H1 (cell line): ENCODE measurements around the gene INHBC. TPM values are rescaled to one million over a fixed set of nuclear protein-coding genes. Genes with fewer than 3 reads are reported as not detected.

Source experiments
- CTCF ChIA-PET: fragments of 300-600 bp; sonication (Branson Sonifier 250); formaldehyde crosslinking; loops from one replicate; lab custom pipeline; 2021; ENCODE audit not compliant: partially characterized antibody; lab: Charles Lee
- POLR2A ChIA-PET: fragments of 300-600 bp; sonication (Branson Sonifier 250); formaldehyde crosslinking; loops from one replicate; lab custom pipeline; 2021; ENCODE audit warnings: inconsistent platforms; ENCODE audit not compliant: partially characterized antibody; lab: Charles Lee
- DNase-seq, 2 experiments: peaks; one replicate each; pipeline versions ENCODE4 v3.0.0 to v3.0.0-alpha.2; 2010 to 2022; ENCODE audit warnings: low spot score in 2 of 2, low read depth in 1 of 2, mixed read lengths in 1 of 2
- FAIRE-seq: peaks from 2 replicates; lab custom pipeline; 2011; peaks lifted over from hg19 to GRCh38; lab: Jason Lieb, UNC
- H2AFZ ChIP-seq: 2 replicates; pipeline ENCODE4 v1.8.1; 2012; ENCODE audit warnings: low read length, inconsistent platforms
- H2AK5ac ChIP-seq: 2 replicates; pipeline ENCODE4 v1.6.1; 2013; ENCODE audit warnings: low read depth, low read length
- H2BK120ac ChIP-seq: replicated peaks from 2 replicates; pipeline ENCODE3; 2013; ENCODE audit warnings: low read depth, low read length, inconsistent platforms
- H2BK12ac ChIP-seq: 2 replicates; pipeline ENCODE4 v1.6.1; 2013; ENCODE audit warnings: low read depth, low read length
- H2BK15ac ChIP-seq: 2 replicates; pipeline ENCODE4 v1.6.1; 2013; ENCODE audit warnings: low read length
- H2BK20ac ChIP-seq: 2 replicates; pipeline ENCODE4 v1.6.1; 2013; ENCODE audit warnings: low read length
- H2BK5ac ChIP-seq: 2 replicates; pipeline ENCODE4 v1.6.1; 2013; ENCODE audit warnings: low read depth, low read length
- H3K14ac ChIP-seq: 2 replicates; pipeline ENCODE4 v1.6.1; 2013; ENCODE audit warnings: inconsistent platforms; ENCODE audit not compliant: insufficient read length
- H3K18ac ChIP-seq: 2 replicates; pipeline ENCODE4 v1.6.1; 2013; ENCODE audit warnings: low read length; ENCODE audit errors: extremely low read depth
- H3K23ac ChIP-seq: 2 replicates; pipeline ENCODE4 v1.6.1; 2013; ENCODE audit warnings: inconsistent platforms; ENCODE audit not compliant: insufficient read length
- H3K23me2 ChIP-seq: 2 replicates; pipeline ENCODE4 v1.6.1; 2013; ENCODE audit warnings: low read depth, low read length
- H3K27ac ChIP-seq: 2 replicates; pipeline ENCODE4 v1.6.1; 2011; ENCODE audit warnings: low read depth, low read length, inconsistent platforms
- H3K27me3 ChIP-seq, 4 experiments: replicated peaks in 1 of 4; 1 replicate in 1 of 4; 2 replicates in 3 of 4; pipeline versions ENCODE4 v1.6.1 to v1.8.1; 2011 to 2013; ENCODE audit warnings: low read length in 3 of 4, mild to moderate bottlenecking in 3 of 4, inconsistent platforms in 2 of 4, mixed read lengths in 2 of 4, moderate library complexity in 1 of 4; ENCODE audit not compliant: control insufficient read depth in 3 of 4, insufficient read depth in 3 of 4; ENCODE audit errors: extremely low read depth in 1 of 4
- H3K36me3 ChIP-seq, 4 experiments: 2 replicates each; pipeline versions ENCODE4 v1.6.1 to v1.8.1; 2011 to 2013; ENCODE audit warnings: mild to moderate bottlenecking in 4 of 4, low read length in 3 of 4, moderate library complexity in 2 of 4, control low read depth in 1 of 4, inconsistent platforms in 1 of 4; ENCODE audit not compliant: insufficient read depth in 4 of 4, control insufficient read depth in 2 of 4
- H3K4ac ChIP-seq: replicated peaks from 2 replicates; pipeline ENCODE3; 2013; ENCODE audit warnings: low read length, low read depth, mixed read lengths, inconsistent platforms; ENCODE audit not compliant: insufficient read length
- H3K4me1 ChIP-seq, 4 experiments: replicated peaks in 1 of 4; 1 replicate in 1 of 4; 2 replicates in 3 of 4; pipeline versions ENCODE4 v1.6.1 to v1.8.1; 2011 to 2013; ENCODE audit warnings: low read length in 3 of 4, inconsistent platforms in 2 of 4, mixed read lengths in 1 of 4; ENCODE audit not compliant: insufficient read depth in 4 of 4, control insufficient read depth in 3 of 4
- H3K4me2 ChIP-seq, 2 experiments: 2 replicates each; pipeline versions ENCODE4 v1.6.1 to v1.8.1; 2011 to 2013; ENCODE audit warnings: low read depth in 2 of 2, low read length in 2 of 2, control low read depth in 1 of 2, inconsistent platforms in 1 of 2, mild to moderate bottlenecking in 1 of 2; ENCODE audit not compliant: insufficient read depth in 1 of 2
- H3K4me3 ChIP-seq, 4 experiments: fragments of 200-600, 300-600 bp in 1 of 4; sonication (generic), shearing (Covaris generic), sonication (Bioruptor Twin) in 1 of 4; 2 replicates each; pipeline versions ENCODE4 v1.5.1 to v1.8.1; 2011 to 2016; ENCODE audit warnings: low read length in 4 of 4, low read depth in 3 of 4, control low read depth in 2 of 4, inconsistent platforms in 2 of 4, mild to moderate bottlenecking in 2 of 4, mixed read lengths in 1 of 4, moderate library complexity in 1 of 4; ENCODE audit not compliant: insufficient read depth in 2 of 4; ENCODE audit errors: extremely low read depth in 1 of 4
- H3K56ac ChIP-seq: replicated peaks from 2 replicates; pipeline ENCODE3; 2013; ENCODE audit warnings: low read depth, mild to moderate bottlenecking, mixed read lengths, low read length, inconsistent platforms; ENCODE audit not compliant: insufficient read length
- H3K79me1 ChIP-seq: 2 replicates; pipeline ENCODE4 v1.6.1; 2013; ENCODE audit warnings: low read depth, low read length, control low read depth
- H3K79me2 ChIP-seq, 2 experiments: 2 replicates each; pipeline versions ENCODE4 v1.6.1 to v1.8.1; 2012 to 2013; ENCODE audit warnings: low read length in 2 of 2, mild to moderate bottlenecking in 2 of 2, inconsistent platforms in 1 of 2; ENCODE audit not compliant: insufficient read depth in 2 of 2, control insufficient read depth in 1 of 2
- H3K9ac ChIP-seq, 4 experiments: replicated peaks in 1 of 4; 1 replicate in 1 of 4; 2 replicates in 3 of 4; pipeline versions ENCODE4 v1.6.1 to v1.8.1; 2011 to 2013; ENCODE audit warnings: low read depth in 3 of 4, low read length in 3 of 4, control low read depth in 2 of 4, mild to moderate bottlenecking in 2 of 4, moderate library complexity in 2 of 4, inconsistent platforms in 1 of 4; ENCODE audit errors: extremely low read depth in 1 of 4
- H3K9me3 ChIP-seq, 2 experiments: 2 replicates each; pipeline versions ENCODE4 v1.6.1 to v1.8.1; 2012 to 2013; ENCODE audit warnings: mild to moderate bottlenecking in 2 of 2, moderate library complexity in 2 of 2, control low read depth in 1 of 2, inconsistent platforms in 1 of 2, low read depth in 1 of 2, low read length in 1 of 2, mixed read lengths in 1 of 2; ENCODE audit not compliant: insufficient read depth in 2 of 2
- H4K20me1 ChIP-seq, 2 experiments: replicated peaks in 1 of 2; 2 replicates each; pipeline versions ENCODE3 to v1.8.1; 2011 to 2013; ENCODE audit warnings: inconsistent platforms in 2 of 2, low read length in 2 of 2, mild to moderate bottlenecking in 1 of 2; ENCODE audit not compliant: insufficient read depth in 2 of 2, control insufficient read depth in 1 of 2
- H4K5ac ChIP-seq: 2 replicates; pipeline ENCODE4 v1.6.1; 2013; ENCODE audit warnings: low read length, low read depth, mixed read lengths, inconsistent platforms; ENCODE audit not compliant: insufficient read length
- H4K8ac ChIP-seq: 2 replicates; pipeline ENCODE4 v1.8.0; 2013; ENCODE audit warnings: mild to moderate bottlenecking, moderate library complexity, low read length, inconsistent platforms; ENCODE audit not compliant: insufficient read depth; ENCODE audit errors: extremely low read depth
- H4K91ac ChIP-seq: replicated peaks from 2 replicates; pipeline ENCODE3; 2013; ENCODE audit warnings: low read length, mixed read lengths, inconsistent platforms; ENCODE audit not compliant: insufficient read length
- CBX5 ChIP-seq: fragments of 300-800, 300-1000 bp; sonication (generic); IDR thresholded peaks from 2 replicates; pipeline ENCODE4 v1.7.1; 2016; ENCODE audit warnings: antibody characterized with exemption, low read length, low read depth
- FOSL1 ChIP-seq: IDR thresholded peaks from 2 replicates; pipeline ENCODE4 v1.6.1; 2011; ENCODE audit warnings: mild to moderate bottlenecking, low read depth, low read length, moderate library complexity; ENCODE audit not compliant: insufficient read depth
- JUN ChIP-seq: IDR thresholded peaks from 2 replicates; pipeline ENCODE4 v1.6.1; 2011; ENCODE audit warnings: low read depth, mild to moderate bottlenecking, improper control_type of control experiment, low read length
- KDM1A ChIP-seq: fragments of 200-600, 300-600 bp; sonication (generic); IDR thresholded peaks from 2 replicates; pipeline ENCODE4 v1.7.1; 2016; ENCODE audit warnings: mild to moderate bottlenecking, low read length, borderline replicate concordance
- NRF1 ChIP-seq: IDR thresholded peaks from 2 replicates; pipeline ENCODE4 v1.6.1; 2011; ENCODE audit warnings: mild to moderate bottlenecking, low read depth, low read length, improper control_type of control experiment
- SP2 ChIP-seq: IDR thresholded peaks from 2 replicates; pipeline ENCODE4 v1.6.1; 2012; ENCODE audit warnings: mild to moderate bottlenecking, low read length, inconsistent platforms
- SRF ChIP-seq: IDR thresholded peaks from 2 replicates; pipeline ENCODE4 v1.6.1; 2011; ENCODE audit warnings: mild to moderate bottlenecking, low read depth, low read length, moderate library complexity
- USF2 ChIP-seq: IDR thresholded peaks from 2 replicates; pipeline ENCODE4 v1.6.1; 2011; ENCODE audit warnings: low read length, improper control_type of control experiment
- WGBS, 2 experiments: shearing (Covaris generic) in 1 of 2; methylation state at CpG; one replicate each; pipeline versions ENCODE4 v1.1.6 to v1.1.7; 2013 to 2015; ENCODE audit warnings: low lambda C conversion rate in 2 of 2, mixed read lengths in 2 of 2, inconsistent platforms in 1 of 2, low coverage in 1 of 2, missing lambda C conversion rate in 1 of 2; ENCODE audit not compliant: insufficient replicate concordance in 2 of 2, insufficient coverage in 1 of 2, insufficient read length in 1 of 2; ENCODE audit errors: extremely low coverage in 1 of 2, missing lambda C conversion rate in 1 of 2; 5-methylcytosine and 5-hydroxymethylcytosine counted together
- polyA plus RNA-seq, 7 experiments: library from polyadenylated mRNA; depleted of rRNA in 3 of 7; stranded (reverse) in 5 of 7; unstranded in 2 of 7; fragments of >200 nt in 5 of 7; fragments of 200-250 nt in 2 of 7; gene quantifications; 1 replicate in 5 of 7; 2 replicates in 1 of 7; 4 replicates in 1 of 7; pipeline versions ENCODE4 v1.2.1 to v1.2.3, GENCODE V29; 2011 to 2013; ENCODE audit warnings: missing spikeins in 2 of 7, mixed read lengths in 2 of 7
- total RNA-seq: library from RNA; stranded (reverse); fragmentation: NEBNext Ultra II Directional; extraction: Animal tissue kit (Norgen Biotek cat#: 25700); gene quantifications from 2 replicates; pipeline ENCODE4 v1.2.1, GENCODE V29; 2021

Gene INHBC
- total and polyA plus RNA-seq, 2 of the 8 experiments (the other 6 are each of a cell fraction or from before 2014, with no cell fraction given): 0.15 TPM; not detected in 1

- no peak overlapping the region for H3K4me3 ChIP-seq
- H3K23me2 ChIP-seq: no peaks in the 10 kb centered on the region
- H3K27ac ChIP-seq: no peak overlapping the region
- no peak overlapping the region for H3K4ac ChIP-seq
- H2BK5ac ChIP-seq: no peak overlapping the region; the same call in 1 of the 2 replicates
- 91% methylated on average over 4 of the region's 4 CpGs; no CpG with 5 or more reads in 1 of the 2 experiments for WGBS, 2 experiments
- DNase-seq: no peak
- H2BK20ac ChIP-seq: no peak overlapping the region
- no peak overlapping the region for H3K18ac ChIP-seq
- no peak overlapping the region for H2BK120ac ChIP-seq
- no peak overlapping the region for H2AK5ac ChIP-seq
- H3K23ac ChIP-seq: no peak overlapping the region
- no peak overlapping the region for H3K14ac ChIP-seq
- no peaks in the 10 kb centered on the region for H3K4me1 ChIP-seq
- H2BK15ac ChIP-seq: no peak overlapping the region
- no peak overlapping the region for H4K8ac ChIP-seq
- TF ChIP-seq NRF1 (no peak), SRF (no peak), USF2 (no peak), CBX5 (no peak), KDM1A (no peak), JUN (no peak), FOSL1 (no peak), SP2 (no peak)
- H3K4me2 ChIP-seq: no peak overlapping the region
- H4K91ac ChIP-seq: no peak overlapping the region
- ChIA-PET POLR2A (interaction anchor here (1.0 kb wide), 1 partner anchor 48 kb away, joined by 3 read pairs; no protein-coding TSS in a partner anchor), CTCF (interaction anchor here (1.1 to 2.5 kb wide), 5 partner anchors 8 to 21 kb away, joined by 3 to 9 read pairs (median 5); partner anchors contain the start of gene MARS1)
- no peak for FAIRE-seq
- H3K36me3 ChIP-seq: peaks cover 29 to 86% (median 60%) of the 10 kb centered on the region in 4 experiments
- peaks cover 0 to 3% of the 10 kb centered on the region in 2 experiments; a peak in 1 of 4 replicates for H3K79me2 ChIP-seq
- no peaks in the 10 kb centered on the region; a peak in 1 of 4 replicates for H3K9me3 ChIP-seq
- no peaks in the 10 kb centered on the region for H3K27me3 ChIP-seq
- H2BK12ac ChIP-seq: no peak overlapping the region
- no peak overlapping the region for H2AFZ ChIP-seq
- H3K9ac ChIP-seq: no peak overlapping the region
- no peak overlapping the region for H3K56ac ChIP-seq
- peaks cover 5% of the 10 kb centered on the region; the same call in 1 of the 2 replicates for H3K79me1 ChIP-seq
- no peak overlapping the region for H4K5ac ChIP-seq
- H4K20me1 ChIP-seq: peaks cover 0 to 2% of the 10 kb centered on the region in 2 experiments
Observed at GRCh38 chr12:57498571-57498970, 64.0 kb downstream of the INHBC start.
